Fibroblast of skin of right biceps (primary cell): ENCODE data around the gene MRPS2.
A peak's percentile ranks its signal among the peaks of the same experiment; 100 is the strongest.
"Not testable (repeated sequence)": the region's sequence is repeated elsewhere in the genome, so short reads cannot be mapped to it uniquely, and the experiment has no call there.

Experiments
- DNase-seq: peaks from one replicate; pipeline ENCODE4 v3.0.0-alpha.2; 2013

Gene MRPS2

DNA sequence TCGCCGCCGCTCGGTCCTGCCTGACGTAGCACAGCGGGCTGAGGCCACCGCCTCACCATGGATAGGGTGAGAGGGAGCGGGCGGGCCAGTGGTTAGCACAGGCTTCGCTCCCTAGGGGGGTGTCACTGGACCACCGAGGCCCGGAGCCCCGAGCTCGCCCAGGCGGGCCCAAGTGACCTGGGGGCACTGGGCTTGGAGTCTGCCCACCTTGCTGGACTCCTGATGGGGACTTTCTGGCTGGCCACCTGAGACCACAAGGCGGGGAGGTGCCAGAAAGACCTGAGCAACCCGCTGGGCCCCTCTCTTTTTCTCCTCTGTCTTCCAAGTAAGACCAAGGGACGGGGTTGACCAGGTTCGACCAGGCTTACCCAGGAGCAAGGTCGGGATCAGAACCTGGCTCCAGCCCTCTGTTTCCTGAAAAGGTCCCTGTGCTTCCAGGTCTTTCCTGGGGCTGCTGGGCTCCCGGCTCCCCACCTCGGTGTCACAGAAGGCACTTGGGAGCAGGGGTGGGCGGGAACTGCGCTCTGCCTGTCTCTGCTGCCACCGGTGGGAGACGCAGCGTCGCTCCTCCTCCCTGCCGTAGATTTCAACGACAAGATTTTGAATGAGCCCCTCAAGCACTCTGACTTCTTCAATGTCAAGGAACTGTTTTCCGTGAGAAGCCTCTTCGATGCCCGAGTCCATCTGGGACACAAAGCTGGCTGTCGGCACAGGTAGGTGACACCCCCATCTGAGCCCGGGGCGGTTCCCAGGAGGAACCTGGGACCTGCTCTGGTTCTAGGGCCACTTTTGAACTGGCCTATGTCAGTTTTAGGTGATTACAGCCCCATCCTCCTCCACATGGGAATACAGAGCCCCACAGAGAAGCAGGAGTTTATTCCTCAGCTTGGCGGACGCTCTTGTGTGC lies 1.0 kb downstream of the MRPS2 start:
- peak; percentile 59 for DNase-seq

GRCh38 chr9:135502168-135502872 lies 1.8 kb downstream of the MRPS2 start:
- no peak for DNase-seq

GRCh38 chr9:135502873-135503321 lies 2.4 kb downstream of the MRPS2 start:
- no peak for DNase-seq

GRCh38 chr9:135503371-135504261 lies 3.1 kb downstream of the MRPS2 start:
- no peak for DNase-seq

GRCh38 chr9:135504262-135505243 lies 4.1 kb downstream of the MRPS2 start:
- DNase-seq: peak; percentile 47

- no peak for DNase-seq
Observed at GRCh38 chr9:135505406-135506187, 5.1 kb downstream of the MRPS2 start.

GRCh38 chr9:135506327-135507103 lies 6.0 kb downstream of the MRPS2 start:
- DNase-seq: no peak

- DNase-seq: no peak
Observed at GRCh38 chr9:135507104-135508035, 6.9 kb downstream of the MRPS2 start.

DNA sequence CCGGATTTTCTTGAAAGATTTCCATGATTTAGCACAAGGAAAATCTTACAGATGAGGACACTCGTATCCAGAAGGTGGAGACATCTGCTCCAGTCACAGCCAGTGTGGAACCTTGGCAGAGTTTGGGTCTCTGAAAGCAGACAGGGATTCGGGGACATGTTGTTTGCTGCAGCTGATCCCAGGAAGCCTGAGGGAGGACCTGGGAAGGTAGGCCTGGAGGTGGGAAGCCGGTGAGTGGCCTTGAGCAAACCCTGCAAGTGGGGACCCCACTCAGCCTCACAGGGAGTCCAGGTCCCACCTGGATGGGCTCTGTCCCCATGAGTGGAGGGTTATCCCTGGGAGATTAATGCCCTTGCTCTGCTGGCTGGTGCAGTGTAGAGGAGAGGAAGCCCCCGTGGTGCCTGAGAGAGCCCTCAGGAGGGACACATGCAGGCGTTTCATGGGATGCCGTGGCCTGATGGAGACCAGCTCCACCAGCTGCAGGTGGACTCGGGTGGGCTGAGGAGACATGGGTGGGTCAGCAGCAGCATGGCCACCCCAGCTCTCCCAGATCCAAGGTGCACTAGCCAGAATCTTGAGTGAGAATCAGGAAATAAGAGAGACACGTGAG lies 7.8 kb downstream of the MRPS2 start:
- DNase-seq: no peak

- no peak for DNase-seq
Observed at GRCh38 chr9:135509458-135509857, 9.0 kb downstream of the MRPS2 start.

- DNase-seq: no peak
Observed at GRCh38 chr9:135512241-135512603, 11.7 kb downstream of the MRPS2 start.

DNA sequence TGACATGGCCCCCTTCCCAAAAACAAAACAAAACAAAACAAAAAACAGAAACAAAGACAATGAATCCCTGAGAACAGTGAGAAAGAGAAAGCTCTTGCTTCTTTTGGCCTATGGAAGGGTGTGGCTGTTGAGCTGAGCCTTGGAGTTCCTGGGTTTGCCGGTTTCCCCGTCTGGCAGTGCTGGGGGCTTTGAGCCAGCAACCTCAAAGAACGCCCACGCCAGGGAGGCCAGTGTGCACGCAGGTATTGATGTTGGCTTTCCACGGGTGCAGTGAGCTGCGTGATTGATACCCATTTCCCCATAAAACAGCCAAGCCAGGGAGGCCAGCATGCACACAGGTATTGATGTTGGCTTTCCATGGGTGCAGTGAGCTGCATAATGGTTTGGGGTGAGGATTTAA lies 12.4 kb downstream of the MRPS2 start:
- DNase-seq: no peak

GRCh38 chr9:135513351-135513846 lies 12.9 kb downstream of the MRPS2 start:
- no peak for DNase-seq

GRCh38 chr9:135513906-135514305 lies 13.4 kb downstream of the MRPS2 start:
- DNase-seq: not testable (repeated sequence)

- no peak for DNase-seq
Observed at GRCh38 chr9:135514342-135515082, 14.0 kb downstream of the MRPS2 start.

GRCh38 chr9:135515083-135515951 lies 14.8 kb downstream of the MRPS2 start:
- no peak for DNase-seq
